K562 (cell line): ENCODE data around the gene GLTPD2. TPM values are rescaled to one million over a fixed set of nuclear protein-coding genes. Genes with fewer than 3 reads are reported as not detected.

ENCODE experiments used
- ELF1 ChIP-seq: fragments of 200-800 bp; sonication (Bioruptor generic); IDR thresholded peaks from 2 replicates; pipeline ENCODE4 v1.6.1; 2016; ENCODE audit warnings: missing genetic modification characterization, missing compliant biosample characterization
- KLF1 ChIP-seq: fragments of 450-650 bp; IDR thresholded peaks from 2 replicates; pipeline ENCODE4 v1.6.1; 2016; ENCODE audit warnings: missing genetic modification characterization, missing compliant biosample characterization
- MEF2A ChIP-seq: IDR thresholded peaks from 2 replicates; pipeline ENCODE4 v1.6.1; 2011; ENCODE audit warnings: low read depth, mild to moderate bottlenecking, low read length, moderate library complexity; ENCODE audit not compliant: control insufficient read depth
- NR3C1 ChIP-seq: sonication (generic); formaldehyde crosslinking; IDR thresholded peaks from 2 replicates; pipeline ENCODE4 v1.8.1; 2022; ENCODE audit warnings: missing genetic modification reagents
- STAT5B ChIP-seq: fragments of 250-450 bp; sonication (Bioruptor Pico); IDR thresholded peaks from 2 replicates; pipeline ENCODE4 v1.8.0; 2021; ENCODE audit warnings: mild to moderate bottlenecking, inconsistent platforms
- XRCC4 ChIP-seq: IDR thresholded peaks from one replicate; pipeline ENCODE4 v1.6.1; 2011; ENCODE audit not compliant: insufficient read depth, insufficient read length; ENCODE audit errors: extremely low read depth
- ZBTB2 ChIP-seq: fragments of 450-650 bp; IDR thresholded peaks from 2 replicates; pipeline ENCODE4 v1.6.1; 2016; ENCODE audit warnings: antibody characterized with exemption
- ZNF146 ChIP-seq: IDR thresholded peaks from one replicate; pipeline ENCODE4 v1.6.1; 2018; ENCODE audit warnings: missing compliant biosample characterization; ENCODE audit not compliant: unreplicated experiment
- polyA plus RNA-seq, 8 experiments: library from polyadenylated mRNA; depleted of rRNA in 4 of 8; stranded (reverse) in 5 of 8; unstranded in 3 of 8; fragments of >200 nt; fragmentation: Nextera tagmentation in 2 of 8; fragmentation: Illumina TruSeq in 1 of 8; extraction: Ambion mirVana in 2 of 8; extraction: Trizol in 1 of 8; gene quantifications; 2 replicates each; pipeline versions ENCODE4 v1.2.1 to v1.2.3, GENCODE V29; 2011 to 2014; ENCODE audit warnings: inconsistent platforms in 1 of 8, missing spikeins in 1 of 8
- total RNA-seq, 7 experiments: library from RNA; depleted of rRNA in 6 of 7; stranded (reverse); fragments of >200 nt in 6 of 7; fragmentation: Illumina TruSeq in 2 of 7; extraction: Trizol in 2 of 7; gene quantifications; 2 replicates each; pipeline versions ENCODE4 v1.2.1 to v1.2.3, GENCODE V29; 2011 to 2021; ENCODE audit warnings: low replicate concordance in 1 of 7
- TF ChIP-seq, protein P1 (sequence below): fragments of 250-450 bp; sonication (Bioruptor Pico); IDR thresholded peaks from 2 replicates; pipeline ENCODE4 v1.5.0; 2021
- TF ChIP-seq, protein P2 (sequence below), 2 experiments: fragments of 450-650 bp in 1 of 2; sonication (generic) in 1 of 2; formaldehyde crosslinking; conservative IDR thresholded peaks; 2 replicates each; pipeline versions ENCODE4 v1.4.0 to v1.8.1; 2020 to 2022; ENCODE audit warnings: mild to moderate bottlenecking in 1 of 2, missing genetic modification reagents in 1 of 2
- TF ChIP-seq, protein P3 (sequence below): fragments of 150-350 bp; conservative IDR thresholded peaks from 2 replicates; pipeline ENCODE4 v1.6.1; 2014; ENCODE audit warnings: low read length

GLTPD2 gene
- total and polyA plus RNA-seq, 9 of the 15 experiments (the other 6 are each of a cell fraction or from before 2014, with no cell fraction given): not detected

- TF ChIP-seq XRCC4 (no peak), ZBTB2 (no peak), KLF1 (tag) (no peak), NR3C1 (no peak), ELF1 (tag) (no peak), ZNF146 (CRISPR knock-in tag) (no peak), STAT5B (no peak), MEF2A (no peak)
- TF ChIP-seq, protein P1, sequence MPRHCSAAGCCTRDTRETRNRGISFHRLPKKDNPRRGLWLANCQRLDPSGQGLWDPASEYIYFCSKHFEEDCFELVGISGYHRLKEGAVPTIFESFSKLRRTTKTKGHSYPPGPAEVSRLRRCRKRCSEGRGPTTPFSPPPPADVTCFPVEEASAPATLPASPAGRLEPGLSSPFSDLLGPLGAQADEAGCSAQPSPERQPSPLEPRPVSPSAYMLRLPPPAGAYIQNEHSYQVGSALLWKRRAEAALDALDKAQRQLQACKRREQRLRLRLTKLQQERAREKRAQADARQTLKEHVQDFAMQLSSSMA: no peak
- TF ChIP-seq, protein P2, sequence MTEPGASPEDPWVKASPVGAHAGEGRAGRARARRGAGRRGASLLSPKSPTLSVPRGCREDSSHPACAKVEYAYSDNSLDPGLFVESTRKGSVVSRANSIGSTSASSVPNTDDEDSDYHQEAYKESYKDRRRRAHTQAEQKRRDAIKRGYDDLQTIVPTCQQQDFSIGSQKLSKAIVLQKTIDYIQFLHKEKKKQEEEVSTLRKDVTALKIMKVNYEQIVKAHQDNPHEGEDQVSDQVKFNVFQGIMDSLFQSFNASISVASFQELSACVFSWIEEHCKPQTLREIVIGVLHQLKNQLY (CRISPR knock-in tag; conservative IDR thresholded peaks at IDR 0.05): no peak
- TF ChIP-seq, protein P3, sequence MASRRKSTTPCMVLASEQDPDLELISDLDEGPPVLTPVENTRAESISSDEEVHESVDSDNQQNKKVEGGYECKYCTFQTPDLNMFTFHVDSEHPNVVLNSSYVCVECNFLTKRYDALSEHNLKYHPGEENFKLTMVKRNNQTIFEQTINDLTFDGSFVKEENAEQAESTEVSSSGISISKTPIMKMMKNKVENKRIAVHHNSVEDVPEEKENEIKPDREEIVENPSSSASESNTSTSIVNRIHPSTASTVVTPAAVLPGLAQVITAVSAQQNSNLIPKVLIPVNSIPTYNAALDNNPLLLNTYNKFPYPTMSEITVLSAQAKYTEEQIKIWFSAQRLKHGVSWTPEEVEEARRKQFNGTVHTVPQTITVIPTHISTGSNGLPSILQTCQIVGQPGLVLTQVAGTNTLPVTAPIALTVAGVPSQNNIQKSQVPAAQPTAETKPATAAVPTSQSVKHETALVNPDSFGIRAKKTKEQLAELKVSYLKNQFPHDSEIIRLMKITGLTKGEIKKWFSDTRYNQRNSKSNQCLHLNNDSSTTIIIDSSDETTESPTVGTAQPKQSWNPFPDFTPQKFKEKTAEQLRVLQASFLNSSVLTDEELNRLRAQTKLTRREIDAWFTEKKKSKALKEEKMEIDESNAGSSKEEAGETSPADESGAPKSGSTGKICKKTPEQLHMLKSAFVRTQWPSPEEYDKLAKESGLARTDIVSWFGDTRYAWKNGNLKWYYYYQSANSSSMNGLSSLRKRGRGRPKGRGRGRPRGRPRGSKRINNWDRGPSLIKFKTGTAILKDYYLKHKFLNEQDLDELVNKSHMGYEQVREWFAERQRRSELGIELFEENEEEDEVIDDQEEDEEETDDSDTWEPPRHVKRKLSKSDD: no peak
- TF ChIP-seq, all 486 proteins: peak for 51
Observed at GRCh38 chr17:4838309-4838785, 49.6 kb downstream of the GLTPD2 start (continued).
